GM18907 (cell line): ENCODE results near the gene FOXP1.

ENCODE experiments used
- ATAC-seq: cut with Tn5 transposase; IDR thresholded peaks from one replicate; pipeline ENCODE4 v1.9.1; 2021; ENCODE audit warnings: mild to moderate bottlenecking, moderate library complexity; ENCODE audit not compliant: unreplicated experiment

FOXP1 gene

GRCh38 chr3:71489315-71489761 is 94.2 kb downstream of the FOXP1 start:
- no peak for ATAC-seq

GRCh38 chr3:71488882-71489281 is 94.6 kb downstream of the FOXP1 start:
- ATAC-seq = no peak

GRCh38 chr3:71488391-71488809 is 95.1 kb downstream of the FOXP1 start:
- no peak for ATAC-seq

GRCh38 chr3:71487418-71487817 is 96.1 kb downstream of the FOXP1 start:
- ATAC-seq = no peak

GRCh38 chr3:71486831-71487230 is 96.7 kb downstream of the FOXP1 start:
- ATAC-seq = no peak

GRCh38 chr3:71485896-71486295 is 97.6 kb downstream of the FOXP1 start:
- ATAC-seq = no peak

- ATAC-seq = no peak
These were observed 99.1 kb downstream of the FOXP1 start for GRCh38 chr3:71484452-71484851.

- ATAC-seq = no peak
These were observed 99.5 kb downstream of the FOXP1 start for GRCh38 chr3:71484047-71484446.

- no peak for ATAC-seq
These were observed 100.8 kb downstream of the FOXP1 start for GRCh38 chr3:71482771-71483170.

- no peak for ATAC-seq
These were observed 105.0 kb downstream of the FOXP1 start for GRCh38 chr3:71478568-71478967.

GRCh38 chr3:71476950-71477349 is 106.6 kb downstream of the FOXP1 start:
- no peak for ATAC-seq

GRCh38 chr3:71469138-71469435 is 114.4 kb downstream of the FOXP1 start:
- no peak for ATAC-seq

- ATAC-seq = no peak
These were observed 115.0 kb downstream of the FOXP1 start for GRCh38 chr3:71468311-71469137.

GRCh38 chr3:71466483-71466882 is 117.0 kb downstream of the FOXP1 start:
- no peak for ATAC-seq

GRCh38 chr3:71465371-71466036 is 118.0 kb downstream of the FOXP1 start:
- ATAC-seq = no peak

GRCh38 chr3:71464613-71465012 is 118.9 kb downstream of the FOXP1 start:
- no peak for ATAC-seq

GRCh38 chr3:71463617-71464016 is 119.9 kb downstream of the FOXP1 start:
- ATAC-seq = no peak

- ATAC-seq = no peak
These were observed 120.9 kb downstream of the FOXP1 start for GRCh38 chr3:71462586-71462985.

GRCh38 chr3:71461749-71462483 is 121.6 kb downstream of the FOXP1 start:
- no peak for ATAC-seq

GRCh38 chr3:71461114-71461513 is 122.4 kb downstream of the FOXP1 start:
- no peak for ATAC-seq

GRCh38 chr3:71458895-71459294 is 124.6 kb downstream of the FOXP1 start:
- ATAC-seq = no peak

GRCh38 chr3:71456826-71457225 is 126.7 kb downstream of the FOXP1 start:
- ATAC-seq = no peak
